ENCODE results near the gene HES7. TPM values are rescaled to one million over a fixed set of nuclear protein-coding genes. Genes with fewer than 3 reads are reported as not detected.

Gene HES7
- total and polyA plus RNA-seq, 9 of the 15 experiments (the other 6 are each of a cell fraction or from before 2014, with no cell fraction given), result 0.03 to 1.7 (median 0.14) TPM; not detected in 1

DNA sequence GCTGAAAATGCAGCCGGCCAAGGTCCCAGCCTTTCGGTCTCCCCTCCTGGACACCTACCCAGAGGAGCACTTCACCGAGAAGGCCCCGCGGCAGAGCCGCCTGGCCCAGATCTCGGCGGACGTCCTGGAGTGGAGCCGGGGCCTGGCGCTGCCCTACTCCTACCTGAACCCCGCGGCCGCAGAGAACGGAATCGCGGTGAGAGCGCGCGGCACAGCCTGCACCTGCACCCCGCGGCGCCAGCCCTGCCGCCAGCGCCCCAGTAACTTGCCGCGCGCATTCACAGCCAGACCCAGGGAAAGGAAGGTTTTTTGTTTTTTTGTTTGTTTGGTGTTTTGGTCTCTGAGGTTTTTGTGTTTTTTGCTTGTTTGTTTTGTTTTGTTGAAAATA, 51.6 kb downstream of the HES7 start:
- Histone ChIP-seq H4K20me1 (replicated peaks; ENCODE audit: control insufficient read depth, insufficient read depth, low read length) (no peaks in the 10 kb centered on the region), H3K4me1 (replicated peaks in 1 of 2; ENCODE audit: control insufficient read depth in 2 of 2, insufficient read depth in 2 of 2, low read length in 2 of 2) (peaks cover 5 to 24% of the 10 kb centered on the region in 2 experiments; a peak in 3 of 5 replicates), H3K27me3 (ENCODE audit: control insufficient read depth in 2 of 2, insufficient read depth in 2 of 2, low read length in 2 of 2) (peaks cover 0 to 25% of the 10 kb centered on the region in 2 experiments; a peak in 3 of 5 replicates), H3K9me3 (replicated peaks; ENCODE audit: control insufficient read depth, insufficient read depth, low read depth, low read length) (no peaks in the 10 kb centered on the region), H2AFZ (ENCODE audit: low read depth, low read length) (no peak overlapping the region), H3K4me3 (no peak overlapping the region), H3K36me3 (ENCODE audit: control insufficient read depth, insufficient read depth, low read length) (no peaks in the 10 kb centered on the region), H3K9me1 (ENCODE audit: control insufficient read depth, insufficient read depth, low read length) (no peaks in the 10 kb centered on the region), H3K4me2 (ENCODE audit: insufficient read depth, low read length) (no peak overlapping the region), H3K9ac (ENCODE audit: insufficient read depth in 1 of 2, low read depth in 2 of 2, low read length in 2 of 2) (no peak overlapping the region), H3K79me2 (ENCODE audit: control insufficient read depth, insufficient read depth, low read length) (no peaks in the 10 kb centered on the region), H3K27ac (ENCODE audit: extremely low read depth, low read depth, low read length) (no peak overlapping the region)
- BruUV-seq (replicated peaks), result no TSS peak
- DNase-seq (ENCODE audit: extremely low read depth in 1 of 4, low spot score in 3 of 4) (no peak), ATAC-seq (no peak), FAIRE-seq (no peak)
- CTCF ChIA-PET (ENCODE audit: low intra/inter-chr PET ratio), result no interaction called here
- intact Hi-C loops (cut with micrococcal nuclease) (loop anchor here (5.0 kb wide), 1 partner anchor 40 kb away; no protein-coding TSS in a partner anchor), in situ Hi-C loops (cut with MboI) (loop anchor here (25.0 kb wide), 2 partner anchors 715 to 915 kb away; partner anchors contain the start of gene MFSD6L)
- WGBS (ENCODE audit: insufficient coverage, low coverage, missing lambda C conversion rate), result 87% methylated on average over 7 of the region's 28 CpGs
- POLR2A ChIA-PET, result interaction anchor here (2.0 kb wide), 1 partner anchor 10 kb away, joined by 5 read pairs; no protein-coding TSS in a partner anchor
- TF ChIP-seq PYGO2 (tag; IDR thresholded peaks at IDR 0.05) (no peak), SMC3 (conservative IDR thresholded peaks at IDR 0.05; ENCODE audit: insufficient read depth, low read depth, low read length) (no peak), SREBF2 (CRISPR knock-in tag; IDR thresholded peaks at IDR 0.05) (no peak), SIN3A (IDR thresholded peaks at IDR 0.05; ENCODE audit: borderline replicate concordance in 2 of 2, control insufficient read depth in 1 of 2, low read depth in 2 of 2, low read length in 2 of 2) (no peak), JUND (IDR thresholded peaks at IDR 0.05; ENCODE audit: borderline replicate concordance, low read depth, low read length) (no peak), JUND (tag; IDR thresholded peaks at IDR 0.05; ENCODE audit: borderline replicate concordance, low read depth, low read length) (no peak), RHOXF2B (CRISPR knock-in tag; conservative IDR thresholded peaks at IDR 0.05) (no peak), GTF2E2 (tag; IDR thresholded peaks at IDR 0.05) (no peak), HLTF (IDR thresholded peaks at IDR 0.05) (no peak), NCOA6 (IDR thresholded peaks at IDR 0.05) (no peak), MCM7 (IDR thresholded peaks at IDR 0.05) (no peak), ZFP1 (CRISPR knock-in tag; IDR thresholded peaks at IDR 0.05) (no peak), KDM2B (CRISPR knock-in tag; IDR thresholded peaks at IDR 0.05) (no peak)
- TF ChIP-seq, protein P1, sequence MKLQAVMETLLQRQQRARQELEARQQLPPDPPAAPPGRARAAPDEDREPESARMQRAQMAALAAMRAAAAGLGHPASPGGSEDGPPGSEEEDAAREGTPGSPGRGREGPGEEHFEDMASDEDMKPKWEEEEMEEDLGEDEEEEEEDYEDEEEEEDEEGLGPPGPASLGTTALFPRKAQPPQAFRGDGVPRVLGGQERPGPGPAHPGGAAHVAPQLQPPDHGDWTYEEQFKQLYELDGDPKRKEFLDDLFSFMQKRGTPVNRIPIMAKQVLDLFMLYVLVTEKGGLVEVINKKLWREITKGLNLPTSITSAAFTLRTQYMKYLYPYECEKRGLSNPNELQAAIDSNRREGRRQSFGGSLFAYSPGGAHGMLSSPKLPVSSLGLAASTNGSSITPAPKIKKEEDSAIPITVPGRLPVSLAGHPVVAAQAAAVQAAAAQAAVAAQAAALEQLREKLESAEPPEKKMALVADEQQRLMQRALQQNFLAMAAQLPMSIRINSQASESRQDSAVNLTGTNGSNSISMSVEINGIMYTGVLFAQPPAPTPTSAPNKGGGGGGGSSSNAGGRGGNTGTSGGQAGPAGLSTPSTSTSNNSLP (IDR thresholded peaks at IDR 0.05; ENCODE audit: borderline replicate concordance, low read depth, low read length), result no peak
- TF ChIP-seq, protein P2, sequence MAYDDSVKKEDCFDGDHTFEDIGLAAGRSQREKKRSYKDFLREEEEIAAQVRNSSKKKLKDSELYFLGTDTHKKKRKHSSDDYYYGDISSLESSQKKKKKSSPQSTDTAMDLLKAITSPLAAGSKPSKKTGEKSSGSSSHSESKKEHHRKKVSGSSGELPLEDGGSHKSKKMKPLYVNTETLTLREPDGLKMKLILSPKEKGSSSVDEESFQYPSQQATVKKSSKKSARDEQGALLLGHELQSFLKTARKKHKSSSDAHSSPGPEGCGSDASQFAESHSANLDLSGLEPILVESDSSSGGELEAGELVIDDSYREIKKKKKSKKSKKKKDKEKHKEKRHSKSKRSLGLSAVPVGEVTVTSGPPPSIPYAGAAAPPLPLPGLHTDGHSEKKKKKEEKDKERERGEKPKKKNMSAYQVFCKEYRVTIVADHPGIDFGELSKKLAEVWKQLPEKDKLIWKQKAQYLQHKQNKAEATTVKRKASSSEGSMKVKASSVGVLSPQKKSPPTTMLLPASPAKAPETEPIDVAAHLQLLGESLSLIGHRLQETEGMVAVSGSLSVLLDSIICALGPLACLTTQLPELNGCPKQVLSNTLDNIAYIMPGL (CRISPR knock-in tag; IDR thresholded peaks at IDR 0.05), result no peak
- TF ChIP-seq, protein P3, sequence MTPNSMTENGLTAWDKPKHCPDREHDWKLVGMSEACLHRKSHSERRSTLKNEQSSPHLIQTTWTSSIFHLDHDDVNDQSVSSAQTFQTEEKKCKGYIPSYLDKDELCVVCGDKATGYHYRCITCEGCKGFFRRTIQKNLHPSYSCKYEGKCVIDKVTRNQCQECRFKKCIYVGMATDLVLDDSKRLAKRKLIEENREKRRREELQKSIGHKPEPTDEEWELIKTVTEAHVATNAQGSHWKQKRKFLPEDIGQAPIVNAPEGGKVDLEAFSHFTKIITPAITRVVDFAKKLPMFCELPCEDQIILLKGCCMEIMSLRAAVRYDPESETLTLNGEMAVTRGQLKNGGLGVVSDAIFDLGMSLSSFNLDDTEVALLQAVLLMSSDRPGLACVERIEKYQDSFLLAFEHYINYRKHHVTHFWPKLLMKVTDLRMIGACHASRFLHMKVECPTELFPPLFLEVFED (CRISPR knock-in tag; conservative IDR thresholded peaks at IDR 0.05), result no peak
- TF ChIP-seq, protein P4, sequence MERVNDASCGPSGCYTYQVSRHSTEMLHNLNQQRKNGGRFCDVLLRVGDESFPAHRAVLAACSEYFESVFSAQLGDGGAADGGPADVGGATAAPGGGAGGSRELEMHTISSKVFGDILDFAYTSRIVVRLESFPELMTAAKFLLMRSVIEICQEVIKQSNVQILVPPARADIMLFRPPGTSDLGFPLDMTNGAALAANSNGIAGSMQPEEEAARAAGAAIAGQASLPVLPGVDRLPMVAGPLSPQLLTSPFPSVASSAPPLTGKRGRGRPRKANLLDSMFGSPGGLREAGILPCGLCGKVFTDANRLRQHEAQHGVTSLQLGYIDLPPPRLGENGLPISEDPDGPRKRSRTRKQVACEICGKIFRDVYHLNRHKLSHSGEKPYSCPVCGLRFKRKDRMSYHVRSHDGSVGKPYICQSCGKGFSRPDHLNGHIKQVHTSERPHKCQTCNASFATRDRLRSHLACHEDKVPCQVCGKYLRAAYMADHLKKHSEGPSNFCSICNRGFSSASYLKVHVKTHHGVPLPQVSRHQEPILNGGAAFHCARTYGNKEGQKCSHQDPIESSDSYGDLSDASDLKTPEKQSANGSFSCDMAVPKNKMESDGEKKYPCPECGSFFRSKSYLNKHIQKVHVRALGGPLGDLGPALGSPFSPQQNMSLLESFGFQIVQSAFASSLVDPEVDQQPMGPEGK (CRISPR knock-in tag; IDR thresholded peaks at IDR 0.05; ENCODE audit: borderline replicate concordance), result no peak

All from K562 (cell line).